GM18498 (cell line): Measurements from ENCODE around the gene EXOC1.
A peak's percentile ranks its signal among the peaks of the same experiment; 100 is the strongest.
"Not testable (repeated sequence)": the region's sequence is repeated elsewhere in the genome, so short reads cannot be mapped to it uniquely, and the experiment has no call there.

Experiments
- ATAC-seq: cut with Tn5 transposase; IDR thresholded peaks from one replicate; pipeline ENCODE4 v1.9.1; 2021; ENCODE audit warnings: mild to moderate bottlenecking, moderate library complexity; ENCODE audit not compliant: unreplicated experiment

Gene EXOC1

GRCh38 chr4:55906323-55906722 lies 52.9 kb downstream of the EXOC1 start:
- ATAC-seq: no peak

GRCh38 chr4:55906989-55907388 lies 53.5 kb downstream of the EXOC1 start:
- ATAC-seq: no peak

GRCh38 chr4:55907469-55907868 lies 54.0 kb downstream of the EXOC1 start:
- ATAC-seq: no peak

GRCh38 chr4:55910140-55910539 lies 56.7 kb downstream of the EXOC1 start:
- no peak for ATAC-seq

GRCh38 chr4:55912249-55912648 lies 58.8 kb downstream of the EXOC1 start:
- no peak for ATAC-seq

- ATAC-seq: no peak
Measured at GRCh38 chr4:55920571-55920970, 67.1 kb downstream of the EXOC1 start.

- no peak for ATAC-seq
Measured at GRCh38 chr4:55921093-55921492, 67.6 kb downstream of the EXOC1 start.

GRCh38 chr4:55925241-55925640 lies 71.8 kb downstream of the EXOC1 start:
- ATAC-seq: no peak

GRCh38 chr4:55926610-55927009 lies 73.2 kb downstream of the EXOC1 start:
- ATAC-seq: no peak

- ATAC-seq: no peak
Measured at GRCh38 chr4:55927803-55928437, 74.5 kb downstream of the EXOC1 start.

GRCh38 chr4:55928846-55929245 lies 75.4 kb downstream of the EXOC1 start:
- no peak for ATAC-seq

- no peak for ATAC-seq
Measured at GRCh38 chr4:55931043-55931442, 77.6 kb downstream of the EXOC1 start.

GRCh38 chr4:55931833-55932232 lies 78.4 kb downstream of the EXOC1 start:
- ATAC-seq: no peak

- ATAC-seq: no peak
Measured at GRCh38 chr4:55932511-55932910, 79.1 kb downstream of the EXOC1 start.

- ATAC-seq: no peak
Measured at GRCh38 chr4:55933611-55934010, 80.2 kb downstream of the EXOC1 start.

- not testable (repeated sequence) for ATAC-seq
Measured at GRCh38 chr4:55935907-55936306, 82.5 kb downstream of the EXOC1 start.

GRCh38 chr4:55938481-55938880 lies 85.0 kb downstream of the EXOC1 start:
- no peak for ATAC-seq

- no peak for ATAC-seq
Measured at GRCh38 chr4:55939421-55939820, 86.0 kb downstream of the EXOC1 start.

GRCh38 chr4:55941881-55942396 lies 88.5 kb downstream of the EXOC1 start:
- no peak for ATAC-seq

GRCh38 chr4:55947254-55947882 lies 93.9 kb downstream of the EXOC1 start:
- peak; percentile 32 for ATAC-seq

GRCh38 chr4:55947912-55948725 lies 94.7 kb downstream of the EXOC1 start:
- ATAC-seq: no peak
